OCI-M2 (cell line): ENCODE measurements around the gene CFAP161.

Experiments
- DNase-seq: peaks from one replicate; lab custom pipeline; 2025; ENCODE audit not compliant: unreplicated experiment; lab: John Stamatoyannopoulos, UW

CFAP161 gene

GRCh38 chr15:81182031-81182755, 48.1 kb downstream of the CFAP161 start:
- DNase-seq = no peak

GRCh38 chr15:81182756-81183438, 48.8 kb downstream of the CFAP161 start:
- no peak for DNase-seq

GRCh38 chr15:81183439-81183775, 49.3 kb downstream of the CFAP161 start:
- no peak for DNase-seq

DNA sequence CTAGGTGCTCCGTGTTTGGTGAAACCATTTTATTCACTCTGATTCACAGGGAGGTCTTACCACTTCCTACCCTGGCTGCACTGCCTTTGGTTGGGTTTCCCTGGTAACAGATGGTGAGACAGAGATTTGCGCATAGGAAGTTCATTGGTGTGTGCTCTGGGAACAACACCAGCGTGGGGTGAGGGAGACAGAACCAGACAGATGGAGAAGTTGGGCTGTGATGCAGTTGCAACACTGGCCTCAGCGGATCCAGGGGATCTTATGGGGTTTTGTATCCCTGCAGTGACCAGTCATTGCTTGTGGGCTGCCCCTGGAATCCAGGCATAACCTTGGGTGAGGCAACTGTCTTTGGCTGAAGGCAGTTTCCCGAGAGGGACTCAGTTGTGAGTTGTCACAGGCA, 50.1 kb downstream of the CFAP161 start:
- no peak for DNase-seq

- DNase-seq = no peak
Measured at GRCh38 chr15:81185631-81186295, 51.7 kb downstream of the CFAP161 start.

- DNase-seq = no peak
Measured at GRCh38 chr15:81188354-81188753, 54.3 kb downstream of the CFAP161 start.

DNA sequence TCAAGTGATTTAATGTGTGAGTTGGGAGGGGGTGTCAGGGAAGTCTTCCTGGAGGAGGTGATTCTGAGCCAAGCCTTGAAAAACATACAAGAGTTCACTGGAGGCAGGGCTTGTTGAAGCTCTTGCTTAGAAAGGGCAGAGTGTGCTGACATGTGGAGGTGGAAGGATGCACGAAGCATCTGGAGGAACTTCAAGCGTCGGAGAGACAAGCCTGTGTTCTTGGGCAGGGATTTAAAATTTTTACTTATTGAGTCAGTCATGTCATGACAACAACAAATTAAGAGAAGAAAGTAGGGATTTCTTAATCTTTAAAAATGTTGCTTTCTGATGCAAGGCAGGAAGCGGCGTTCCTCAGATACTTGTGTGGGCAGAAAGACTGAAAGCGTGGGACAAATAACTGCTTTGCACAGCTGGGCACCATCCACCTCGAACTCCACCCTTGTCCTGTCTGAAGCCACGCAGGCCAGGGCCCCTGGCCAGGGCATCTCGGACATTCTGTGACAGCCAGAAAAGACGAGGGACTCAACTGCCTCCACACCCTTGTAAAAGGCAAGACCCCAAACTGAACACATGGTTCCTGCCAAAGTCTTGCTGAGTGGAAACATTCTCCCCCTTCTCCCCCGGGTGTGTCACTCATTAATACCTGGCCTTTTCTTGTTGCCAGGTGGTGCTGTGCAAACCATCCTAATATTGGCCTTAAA, 55.7 kb downstream of the CFAP161 start:
- DNase-seq = no peak

GRCh38 chr15:81190922-81191507, 56.9 kb downstream of the CFAP161 start:
- DNase-seq = no peak

GRCh38 chr15:81191701-81192100, 57.6 kb downstream of the CFAP161 start:
- DNase-seq = no peak

DNA sequence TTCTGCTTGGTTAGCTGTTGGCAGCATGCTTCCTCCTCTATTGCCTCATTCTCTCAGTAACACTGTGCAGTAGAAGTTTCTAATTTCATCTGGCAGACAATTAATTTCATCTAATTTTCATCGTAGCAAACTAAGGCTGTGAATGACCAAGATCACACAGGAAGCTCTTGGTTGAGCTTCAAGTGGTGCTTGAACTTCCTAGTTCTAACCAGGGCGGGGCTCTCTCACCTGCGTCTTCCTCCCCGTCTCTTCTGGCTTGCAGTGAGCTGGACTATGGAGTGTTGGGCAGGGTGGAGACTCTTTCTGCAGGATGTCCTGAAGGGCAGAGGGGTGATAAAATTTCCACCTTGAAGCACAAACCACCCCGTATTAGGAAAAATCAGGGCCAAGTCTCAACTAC, 60.7 kb downstream of the CFAP161 start:
- DNase-seq = no peak

GRCh38 chr15:81195339-81195864, 61.3 kb downstream of the CFAP161 start:
- no peak for DNase-seq

DNA sequence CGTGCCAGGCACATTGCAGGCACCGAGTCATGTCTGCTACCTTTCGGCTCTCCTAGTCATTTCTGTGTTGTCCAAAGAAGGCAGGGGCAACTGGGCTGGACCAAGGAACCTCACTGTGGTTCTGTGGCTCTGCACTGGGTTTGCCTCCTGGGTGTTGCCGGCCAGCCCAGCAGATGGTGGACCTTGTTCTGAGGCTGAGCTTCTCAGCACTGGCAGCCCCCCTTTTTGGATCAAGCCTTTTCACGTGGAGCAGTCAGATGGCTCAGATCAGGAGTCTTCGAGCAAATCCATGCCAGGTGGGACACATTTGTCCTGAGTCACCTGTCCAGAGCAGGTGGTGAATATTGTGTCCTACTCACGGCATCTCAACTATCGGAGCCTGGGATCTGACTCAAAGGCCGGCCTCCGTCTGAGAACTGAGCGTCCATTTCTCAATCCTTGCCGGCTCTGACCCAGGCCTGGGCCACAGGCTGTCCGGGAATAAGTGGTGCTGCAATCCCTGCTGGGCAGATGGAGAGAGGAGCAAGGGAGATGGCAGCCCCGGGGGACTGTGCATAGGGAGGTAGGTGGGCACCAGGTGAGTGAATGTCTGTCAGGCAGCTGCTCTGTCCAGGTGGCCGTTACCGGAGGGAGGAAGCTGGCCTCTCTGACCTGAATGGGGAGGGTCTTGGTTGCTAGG, 62.6 kb downstream of the CFAP161 start, which contains the start of gene IL16:
TSS of gene IL16 (plus strand) at position 304 of the 679 bp plus-strand sequence. CDS start 28,521 bp downstream, outside the sequence.
- DNase-seq = no peak

DNA sequence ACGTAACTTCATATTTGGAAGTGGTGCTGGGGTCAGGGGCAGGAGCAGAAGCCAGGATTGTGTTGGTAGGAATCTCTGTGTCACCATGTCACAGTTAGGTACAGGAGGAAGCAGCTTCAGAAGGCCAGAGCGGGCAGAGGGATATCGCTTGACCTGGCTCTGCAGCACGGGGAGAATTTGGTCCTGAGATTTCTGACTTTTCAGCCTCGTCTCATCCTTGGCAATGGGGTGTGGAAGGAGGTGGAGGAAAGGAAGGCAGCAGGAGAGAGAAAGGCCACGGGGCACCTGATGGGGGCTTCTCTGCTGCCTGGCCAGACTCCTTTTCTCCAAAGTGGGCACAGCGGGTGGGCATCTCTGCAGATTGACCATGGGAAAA, 63.2 kb downstream of the CFAP161 start:
- no peak for DNase-seq

DNA sequence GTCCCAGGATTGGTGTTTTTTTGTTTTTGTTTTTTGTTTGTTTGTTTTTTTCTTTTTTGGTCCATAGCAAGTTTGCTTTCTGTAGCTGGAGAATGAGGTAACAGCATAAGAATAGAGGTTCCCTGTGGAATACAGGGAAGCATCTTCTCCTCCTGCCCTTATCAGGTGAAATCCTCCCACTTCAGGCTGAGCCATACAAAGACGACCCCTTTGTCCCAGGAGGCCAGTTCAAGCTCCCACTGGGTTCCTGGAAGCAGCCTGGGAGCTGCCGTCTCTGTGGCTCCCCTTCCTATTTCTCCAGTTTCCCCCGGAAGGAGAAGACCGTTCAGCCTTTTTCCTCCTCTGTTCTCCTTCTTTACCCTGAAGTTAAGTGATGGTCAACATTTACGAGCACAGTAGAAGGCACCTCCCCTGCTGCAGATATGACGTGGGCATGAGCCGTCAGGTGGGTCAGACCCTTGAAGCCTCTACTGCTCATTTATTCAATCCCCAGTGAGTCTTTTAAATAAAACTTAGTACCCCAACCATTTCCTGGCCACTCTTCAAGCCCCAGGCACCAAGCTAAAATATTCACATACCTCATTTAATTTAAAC, 63.7 kb downstream of the CFAP161 start:
- DNase-seq = no peak
